Liver (tissue), 3 donors: ENCODE data around the gene CNTN1.

ENCODE experiments used
- CTCF ChIP-seq: fragments of 150-350 bp; IDR thresholded peaks from 2 replicates; pipeline ENCODE4 v1.5.1; 2017; ENCODE audit warnings: improper control_type of control experiment, low read depth, low read length; ENCODE audit not compliant: missing input control
- HNF4G ChIP-seq: IDR thresholded peaks from 2 replicates; pipeline ENCODE4 v1.6.1; 2016; ENCODE audit warnings: antibody characterized with exemption
- MAX ChIP-seq: IDR thresholded peaks from 2 replicates; pipeline ENCODE4 v1.6.1; 2016; ENCODE audit warnings: antibody characterized with exemption
- NR2F2 ChIP-seq: IDR thresholded peaks from 2 replicates; pipeline ENCODE4 v1.6.1; 2016; ENCODE audit warnings: antibody characterized with exemption
- RAD21 ChIP-seq, 2 donors: IDR thresholded peaks; 2 replicates each; pipeline ENCODE4 v1.6.1; 2016; ENCODE audit warnings: antibody characterized with exemption in 2 of 2, mild to moderate bottlenecking in 2 of 2
- donor health status: healthy.
- donor health status: healthy.

DNA sequence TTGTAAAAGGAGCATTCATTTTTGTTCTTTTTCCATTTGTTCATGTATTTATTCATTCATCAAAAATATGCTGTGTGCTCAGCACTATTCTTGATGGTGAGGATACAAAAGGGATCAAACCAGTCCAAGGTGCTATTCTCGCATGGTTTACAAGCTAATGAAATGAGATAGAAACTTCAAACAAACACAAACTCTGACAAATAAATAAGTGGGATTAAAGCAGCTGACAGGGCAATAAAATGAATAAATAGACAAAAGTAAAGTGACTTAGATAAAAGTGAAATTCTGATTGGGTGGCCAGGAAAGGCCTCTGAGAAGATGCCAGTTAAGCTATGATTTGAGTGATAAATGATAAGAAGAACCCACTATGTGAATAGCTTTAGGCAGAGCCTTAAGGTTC lies 333.9 kb downstream of the CNTN1 start:
- TF ChIP-seq CTCF: no peak
- no peak for TF ChIP-seq RAD21 (IDR thresholded peaks at IDR 0.05)
- TF ChIP-seq NR2F2: no peak
- no peak for TF ChIP-seq HNF4G
- no peak for TF ChIP-seq MAX
